ENCODE measurements around the gene KRT1.

Gene KRT1

DNA sequence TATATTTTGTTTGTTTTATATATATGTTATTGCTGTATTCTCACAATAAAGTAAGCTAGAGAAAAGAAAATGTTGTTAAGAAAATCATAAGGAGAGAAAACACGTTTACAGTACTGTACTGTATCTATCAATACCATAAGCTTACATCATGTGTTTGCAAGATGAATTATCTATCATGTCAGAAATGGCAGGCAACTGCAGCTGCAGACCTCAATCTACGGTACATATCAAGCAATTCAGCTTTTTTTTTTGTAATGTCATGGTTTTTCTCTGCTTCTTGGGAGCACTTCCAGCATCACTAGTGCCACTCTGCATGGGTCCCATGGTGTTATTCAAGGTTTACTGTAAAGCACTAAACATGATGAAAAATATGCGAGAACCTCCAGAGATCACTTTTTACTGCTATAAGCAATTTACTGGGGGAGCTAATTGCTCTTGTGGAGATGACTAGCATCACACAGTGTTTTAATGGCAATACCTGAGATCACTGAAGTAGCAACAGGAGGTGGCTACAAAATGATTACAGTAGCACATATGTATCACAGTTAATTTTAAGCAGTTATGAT, 19.2 kb downstream of the KRT1 start:
- no peak for DNase-seq (ENCODE audit: low read depth in 2 of 2)

DNA sequence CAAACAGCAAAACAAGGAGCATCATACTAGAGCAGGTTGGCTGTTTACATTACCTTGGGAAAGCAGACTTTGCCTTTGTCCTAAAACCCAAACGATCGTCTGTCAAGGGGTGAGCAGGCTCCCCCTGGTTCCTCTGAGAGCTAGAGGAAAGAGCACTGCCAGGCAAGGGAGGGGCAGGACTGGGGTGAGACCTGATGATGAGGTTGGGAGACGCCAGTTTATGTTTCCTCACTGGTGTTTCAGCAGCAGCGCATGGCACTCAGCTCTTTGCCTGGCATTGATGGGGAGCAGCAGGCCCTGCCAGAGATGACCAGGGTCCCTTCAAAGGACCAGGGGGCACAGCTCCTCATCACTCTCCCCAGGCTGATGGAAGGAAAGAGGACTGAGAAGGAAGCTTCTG, 20.3 kb downstream of the KRT1 start:
- no peak for DNase-seq (ENCODE audit: low read depth in 2 of 2)

DNA sequence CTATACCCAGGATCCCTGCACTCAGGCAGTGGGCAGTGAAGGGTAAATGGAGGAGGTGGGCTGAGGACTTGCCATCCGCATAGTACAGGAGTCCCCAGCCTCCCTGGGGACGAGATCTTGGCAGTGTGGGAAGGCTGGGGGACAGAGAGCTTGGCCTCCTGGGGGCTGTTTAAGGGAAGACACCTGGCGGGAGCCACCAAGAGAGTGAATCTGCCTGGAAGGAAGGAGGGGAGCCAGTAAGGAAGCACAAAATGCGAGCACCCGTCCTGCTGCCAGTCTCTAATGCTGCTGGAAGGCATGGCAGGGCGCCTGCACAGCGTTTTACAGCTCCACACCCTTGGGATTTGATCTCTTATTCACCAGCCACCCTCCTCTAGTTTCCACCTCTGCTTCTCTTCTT, 20.8 kb downstream of the KRT1 start:
- DNase-seq (ENCODE audit: low read depth in 2 of 2), result no peak

DNA sequence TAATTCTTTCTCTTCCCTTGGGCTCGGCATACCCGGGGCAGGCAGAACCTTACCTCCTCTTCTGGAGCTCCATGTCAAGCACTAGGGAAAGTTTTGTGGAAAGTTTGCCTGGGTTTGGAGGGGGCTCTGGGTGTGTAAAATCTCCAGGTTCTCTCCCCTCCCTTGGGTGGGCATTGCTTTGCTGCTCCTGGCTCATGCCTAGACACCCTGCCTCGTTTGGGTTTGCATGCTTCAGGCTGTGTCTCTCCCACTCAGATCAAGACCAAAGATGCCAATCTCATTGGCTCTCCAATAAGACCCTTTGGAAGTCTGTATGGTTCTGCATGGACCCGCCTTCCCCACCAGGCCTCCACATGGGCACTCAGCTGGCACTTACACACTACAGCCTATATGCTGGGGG, 22.0 kb downstream of the KRT1 start:
- no peak for DNase-seq (ENCODE audit: low read depth in 2 of 2)

DNA sequence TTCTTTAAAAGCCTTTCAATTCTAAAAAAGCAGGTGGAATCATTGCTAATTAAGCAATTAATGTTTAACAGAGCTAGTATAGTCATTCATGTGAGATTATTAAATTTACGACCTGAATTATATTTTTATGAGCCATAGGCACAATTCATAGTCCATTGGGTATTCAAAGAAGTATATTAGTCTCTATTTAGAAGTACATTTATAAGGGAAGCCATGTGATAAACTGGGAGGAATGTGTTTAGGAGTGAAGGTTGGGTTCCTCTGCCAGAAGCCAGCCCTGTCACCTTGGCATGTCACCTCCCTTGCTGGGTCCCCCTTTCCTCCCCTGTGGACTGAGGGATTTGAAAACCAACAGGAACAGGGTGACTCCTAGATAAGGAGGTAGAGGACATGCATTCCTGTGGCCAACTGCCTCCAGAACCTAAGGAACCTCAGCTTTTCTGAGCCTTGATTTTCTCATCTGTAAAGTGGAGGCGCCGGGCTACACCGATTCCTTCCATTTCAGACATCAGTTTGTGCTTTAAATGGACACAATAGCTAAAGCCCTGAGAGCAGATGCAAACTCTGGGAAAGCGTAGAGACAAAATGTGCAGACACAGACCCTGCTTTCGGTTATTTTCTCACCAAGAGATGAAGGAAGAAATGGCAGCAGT, 22.8 kb downstream of the KRT1 start:
- no peak for DNase-seq (ENCODE audit: low read depth in 2 of 2)

DNA sequence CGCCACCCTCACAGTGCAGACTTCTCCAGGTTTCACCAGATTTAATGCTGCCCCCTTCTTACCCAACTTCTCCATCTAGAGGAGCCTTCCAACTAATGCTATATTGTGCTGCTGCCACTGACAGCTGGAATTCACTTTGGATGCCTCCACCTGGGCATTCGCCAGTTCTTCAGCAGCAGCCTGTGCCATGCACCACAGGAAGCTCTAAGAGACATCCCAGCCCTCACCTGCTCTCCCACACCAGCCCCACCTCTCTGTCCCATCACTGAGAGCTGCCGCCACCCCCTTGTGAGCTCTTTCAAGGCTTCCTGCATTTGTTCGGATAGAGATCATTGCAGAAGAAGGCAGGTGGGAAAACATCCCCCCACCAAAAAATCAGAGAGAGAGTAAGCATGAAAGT, 23.6 kb downstream of the KRT1 start:
- DNase-seq (ENCODE audit: low read depth in 2 of 2), result no peak

DNA sequence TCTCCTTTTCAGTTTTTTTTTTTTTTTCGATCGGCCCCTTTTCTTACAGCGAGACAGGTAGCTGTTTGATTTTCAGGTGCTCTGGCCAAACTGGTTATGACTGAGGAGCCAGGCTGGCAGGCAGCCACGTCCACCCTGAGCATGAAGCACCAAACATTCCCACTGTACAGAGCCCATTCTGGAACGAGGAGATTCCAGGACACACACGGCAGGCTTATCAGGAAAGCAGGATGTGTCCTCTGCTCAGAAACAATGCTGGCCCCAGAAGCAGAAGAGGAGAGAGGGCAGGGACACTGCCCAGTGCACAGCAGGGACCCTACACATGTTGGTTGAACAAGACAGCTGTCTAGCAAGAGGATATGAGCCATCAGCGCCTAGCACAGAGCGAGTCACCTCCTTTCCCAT, 24.5 kb downstream of the KRT1 start:
- no peak for DNase-seq (ENCODE audit: low read depth in 2 of 2)

DNA sequence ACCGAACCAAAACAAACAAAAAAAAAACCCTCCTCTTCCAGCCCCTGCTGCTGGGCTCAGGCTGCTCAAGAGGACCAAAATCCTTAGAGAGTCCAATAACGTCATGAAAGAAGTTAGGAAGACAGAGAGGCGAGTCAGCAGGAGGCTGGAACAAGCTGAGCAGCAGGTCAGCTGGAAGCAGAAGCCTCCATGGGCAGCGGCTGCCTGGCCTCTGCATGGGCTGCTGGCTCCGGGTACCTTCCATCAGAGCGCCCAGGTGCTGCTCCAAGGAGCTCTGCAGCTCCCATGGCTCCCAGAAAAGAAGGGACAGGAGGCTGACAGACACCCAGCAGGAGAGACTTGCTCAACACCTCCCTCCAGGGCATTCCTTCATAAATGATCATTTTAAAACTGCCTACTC, 25.0 kb downstream of the KRT1 start:
- DNase-seq (ENCODE audit: low read depth in 2 of 2), result no peak

DNA sequence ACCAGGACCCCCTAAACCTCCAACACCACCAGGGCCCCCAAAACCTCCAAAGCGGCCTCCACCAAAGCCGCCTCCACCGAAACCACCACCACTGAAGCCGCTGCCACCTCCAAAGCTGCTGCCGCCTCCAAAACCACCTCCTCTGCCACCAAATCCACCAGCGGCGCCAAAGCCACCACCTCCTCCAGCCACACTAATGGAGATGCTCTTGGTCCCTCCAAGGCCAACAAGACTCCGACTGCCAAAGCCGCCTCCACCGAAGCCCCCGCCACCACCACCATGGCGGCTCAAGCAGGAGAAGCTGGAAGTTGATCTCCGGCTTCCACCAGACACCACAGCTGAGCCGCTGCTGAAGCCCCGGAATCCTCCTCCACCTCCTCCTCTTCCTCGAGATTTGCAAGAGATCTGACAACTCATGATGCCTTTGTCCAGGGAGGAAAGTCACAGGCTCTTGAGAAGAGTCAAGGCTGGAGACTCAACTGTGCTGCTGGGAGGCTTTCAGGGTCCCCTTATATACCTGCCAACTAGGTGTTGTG, 28.4 kb downstream of the KRT1 start, which contains the start of gene KRT2:
KRT2 (minus strand) TSS at position 486 of the 536 bp plus-strand sequence; CDS start at position 417, 69 bp downstream.
- no peak for DNase-seq (ENCODE audit: low read depth in 2 of 2)

DNA sequence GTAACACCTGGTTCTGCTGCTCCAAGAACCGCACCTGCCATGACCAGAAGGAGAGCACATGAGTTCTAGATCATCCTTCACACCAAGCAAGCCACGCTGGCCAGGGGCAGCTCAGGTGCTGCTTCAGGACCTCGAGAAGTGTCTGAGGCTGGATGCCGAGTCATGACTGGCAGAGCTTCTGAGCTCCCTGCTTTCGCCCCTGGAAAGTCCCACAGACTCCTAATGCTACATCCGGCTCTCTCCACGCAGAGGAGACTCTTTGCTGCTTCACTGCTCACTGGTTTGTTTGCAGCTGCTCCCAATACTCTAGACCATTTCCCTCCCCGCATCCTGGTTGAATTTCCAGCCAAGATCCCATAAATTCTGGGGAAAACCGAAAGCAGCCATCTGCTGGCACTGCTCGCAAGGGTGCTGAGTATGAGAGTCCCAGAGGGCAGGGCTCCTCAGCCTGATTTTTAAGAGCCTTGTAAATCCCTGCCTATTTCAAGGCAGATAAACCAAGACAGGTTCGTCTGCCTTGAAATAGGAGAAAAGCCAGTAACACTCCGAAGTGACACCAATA, 29.6 kb downstream of the KRT1 start:
- DNase-seq (ENCODE audit: low read depth in 2 of 2), result no peak

DNA sequence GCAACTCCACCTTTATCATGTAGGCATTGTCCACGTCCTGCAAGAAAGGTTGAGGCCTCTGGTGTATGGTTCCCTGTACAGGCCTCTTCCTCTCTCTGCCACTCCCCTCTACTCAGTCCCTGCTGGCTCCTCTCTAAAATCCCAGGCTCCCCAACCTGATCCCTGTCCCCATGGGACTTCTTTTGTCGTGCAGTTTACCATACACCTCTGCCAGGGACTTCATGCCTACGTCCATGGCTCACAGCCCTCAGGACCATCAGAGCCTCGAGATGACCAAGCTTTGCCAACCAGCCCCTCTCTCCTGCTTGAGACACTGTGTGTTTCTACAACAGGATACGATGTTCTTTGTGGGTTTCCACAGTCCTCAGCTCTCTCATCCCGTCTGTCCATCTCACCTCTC, 31.1 kb downstream of the KRT1 start:
- DNase-seq (ENCODE audit: low read depth in 2 of 2), result no peak

DNA sequence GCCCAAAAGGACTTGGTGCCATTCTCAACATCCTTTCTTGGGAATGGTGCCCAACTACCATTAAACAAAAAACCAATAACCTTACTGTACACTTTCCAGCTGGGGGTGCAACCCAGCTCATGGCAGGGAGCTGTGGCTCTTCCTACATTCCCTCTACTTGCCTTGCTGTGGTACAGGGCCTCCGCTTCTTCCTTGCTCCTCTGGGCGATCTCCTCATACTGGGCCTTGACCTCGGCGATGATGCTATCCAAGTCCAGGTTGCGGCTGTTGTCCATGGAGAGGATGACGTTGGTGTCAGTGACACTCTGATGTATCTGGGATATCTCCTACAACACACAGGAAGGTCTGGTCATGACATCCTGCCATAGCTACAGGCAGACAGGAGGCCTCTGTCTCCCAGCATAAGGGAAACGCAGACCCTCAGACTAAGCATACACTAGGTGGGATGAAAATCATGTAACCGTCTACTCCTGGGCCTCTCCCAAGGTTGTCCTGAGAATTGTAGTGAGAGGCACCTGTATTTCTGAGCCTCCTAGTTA, 32.1 kb downstream of the KRT1 start:
- no peak for DNase-seq (ENCODE audit: low read depth in 2 of 2)

DNA sequence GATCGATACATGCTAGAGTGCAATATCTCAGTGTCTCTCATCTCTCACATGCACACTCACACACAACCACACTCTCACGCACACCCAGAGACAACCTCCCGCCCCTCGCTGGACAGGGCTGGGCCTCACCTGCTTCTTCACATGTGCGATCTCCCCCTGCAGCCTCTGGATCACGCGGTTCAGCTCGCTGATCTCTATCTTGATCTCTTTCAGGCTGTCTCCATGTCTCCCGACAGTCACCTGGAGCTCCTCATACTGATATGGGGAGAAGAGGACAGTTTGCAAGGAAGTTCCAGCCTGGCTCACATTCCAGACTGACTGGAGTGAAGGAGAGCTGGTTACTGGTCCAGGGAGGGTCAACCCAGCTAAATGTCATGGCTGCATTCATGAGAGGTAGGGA, 32.6 kb downstream of the KRT1 start:
- no peak for DNase-seq (ENCODE audit: low read depth in 2 of 2)

DNA sequence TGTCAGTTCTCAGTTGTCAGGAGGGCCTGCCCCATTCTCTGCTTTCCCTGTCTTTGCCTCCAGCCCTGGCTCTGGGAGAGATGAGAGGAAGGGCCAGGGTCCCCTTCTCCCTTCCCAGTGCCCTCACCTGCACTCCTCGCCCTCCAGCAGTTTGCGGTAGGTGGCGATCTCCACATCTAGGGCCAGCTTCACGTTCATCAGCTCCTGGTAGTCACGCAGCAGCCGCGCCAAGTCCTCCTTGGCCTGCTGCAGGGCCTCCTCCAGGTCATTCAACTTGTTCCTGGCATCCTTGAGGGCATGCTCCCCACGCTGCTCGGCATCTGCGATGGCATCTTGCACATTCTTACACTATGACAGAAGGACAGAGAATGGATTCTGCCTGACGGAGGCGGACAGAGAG, 33.6 kb downstream of the KRT1 start:
- DNase-seq (ENCODE audit: low read depth in 2 of 2), result no peak

DNA sequence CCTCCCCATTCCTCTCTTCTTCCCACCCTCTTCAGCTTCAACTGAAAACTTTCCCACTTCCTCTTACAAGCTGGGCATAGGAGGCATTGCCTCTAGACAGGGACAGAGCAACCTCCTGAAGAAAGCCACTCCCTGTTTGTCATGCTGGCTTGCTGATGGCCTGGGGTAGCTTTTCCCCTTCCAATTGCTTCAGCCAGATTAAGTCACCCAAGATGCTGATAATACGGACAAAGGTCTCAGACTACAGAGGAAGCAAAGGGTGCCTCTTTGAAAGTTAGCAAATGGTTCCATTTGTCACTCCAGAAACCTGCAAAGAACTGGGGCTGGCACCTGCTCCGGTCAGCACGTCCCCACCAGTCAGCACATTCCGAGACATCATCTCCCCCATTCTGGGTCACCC, 34.2 kb downstream of the KRT1 start:
- DNase-seq (ENCODE audit: low read depth in 2 of 2), result no peak

DNA sequence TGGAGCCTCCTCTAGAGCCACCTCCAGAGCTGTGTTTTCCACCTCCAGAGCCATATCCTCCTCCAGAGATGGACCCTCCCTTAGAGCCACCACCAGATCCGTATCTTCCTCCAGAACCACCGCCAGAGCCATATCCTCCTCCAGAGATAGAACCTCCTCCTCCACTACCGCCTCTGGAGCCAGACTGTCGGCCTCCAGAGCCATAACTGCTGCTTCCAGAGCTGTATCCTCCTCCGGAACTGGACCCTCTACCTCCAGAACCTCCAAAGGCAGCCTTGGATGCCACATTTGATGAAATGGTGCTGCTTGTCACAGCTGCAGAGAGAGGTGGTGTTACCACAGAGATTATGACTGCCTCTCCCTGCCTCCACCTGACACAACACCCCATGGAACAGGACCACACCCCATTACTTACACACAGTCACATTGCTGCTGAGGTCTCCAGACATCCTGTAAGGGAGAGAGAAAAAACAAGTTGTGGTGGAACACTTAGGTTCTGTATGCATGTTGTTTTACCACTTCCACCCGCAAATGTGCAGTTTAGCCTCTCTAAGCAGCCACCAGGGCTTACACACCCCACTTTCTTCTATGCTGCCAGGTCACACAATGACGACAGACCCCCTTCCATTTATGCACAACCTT, 35.0 kb downstream of the KRT1 start:
- no peak for DNase-seq (ENCODE audit: low read depth in 2 of 2)

DNA sequence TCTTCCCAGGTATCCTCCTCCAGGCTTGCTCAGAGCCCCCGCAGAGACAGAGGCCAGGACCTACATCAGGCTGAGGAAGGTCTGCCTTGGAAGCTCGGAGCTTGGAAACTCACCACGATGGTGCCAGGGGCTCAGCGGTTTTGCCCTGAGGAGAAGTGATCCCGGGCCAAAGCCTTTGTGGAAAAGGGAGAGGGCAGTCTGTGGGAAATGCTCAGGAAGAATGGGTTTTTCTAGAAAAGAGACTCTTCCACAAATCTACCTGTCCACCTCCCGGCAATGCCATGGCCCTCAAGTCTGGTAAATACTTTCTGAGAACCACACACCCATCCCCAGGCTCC, 36.2 kb downstream of the KRT1 start:
- DNase-seq (ENCODE audit: low read depth in 2 of 2), result no peak

DNA sequence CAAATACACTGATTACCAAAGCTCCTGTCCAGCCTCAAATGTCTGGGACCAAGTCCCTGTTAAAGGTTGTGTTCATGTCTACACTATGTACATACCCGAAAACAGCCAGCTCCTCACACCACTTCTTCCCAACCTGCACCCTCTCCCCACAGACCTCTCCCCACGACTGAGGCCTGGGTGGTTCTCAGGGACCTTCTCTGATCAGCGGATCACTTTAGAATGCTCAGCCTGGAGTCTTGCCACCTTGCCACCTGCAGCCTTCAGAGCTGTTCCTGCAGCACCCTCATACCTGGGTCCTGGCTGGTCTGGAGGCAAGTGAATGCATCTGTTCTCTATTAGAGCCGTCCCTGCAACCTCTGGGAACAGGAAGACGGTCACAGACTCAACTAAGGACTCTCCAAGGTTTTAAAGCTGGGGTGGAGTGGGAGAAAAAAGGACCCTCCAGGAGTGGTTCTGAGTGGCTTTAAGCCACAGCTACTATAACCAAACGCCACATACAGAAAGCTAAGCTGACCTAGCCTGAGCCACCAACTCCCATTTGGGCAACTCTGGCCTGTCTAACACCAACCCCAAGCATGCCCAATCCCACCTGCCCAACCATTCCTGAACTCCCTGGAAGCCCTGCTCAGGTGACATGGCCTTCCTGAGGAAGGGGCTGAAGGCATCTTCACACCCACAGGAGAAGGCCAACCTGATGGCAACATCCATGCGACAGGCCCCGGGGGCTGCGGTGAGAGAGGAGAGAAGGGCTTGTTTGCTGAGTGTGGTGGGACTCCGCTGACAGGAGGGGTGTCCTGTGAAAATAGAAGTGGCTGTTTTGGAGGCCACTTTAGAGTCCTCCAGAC, 36.8 kb downstream of the KRT1 start:
- no peak for DNase-seq (ENCODE audit: low read depth in 2 of 2)

DNA sequence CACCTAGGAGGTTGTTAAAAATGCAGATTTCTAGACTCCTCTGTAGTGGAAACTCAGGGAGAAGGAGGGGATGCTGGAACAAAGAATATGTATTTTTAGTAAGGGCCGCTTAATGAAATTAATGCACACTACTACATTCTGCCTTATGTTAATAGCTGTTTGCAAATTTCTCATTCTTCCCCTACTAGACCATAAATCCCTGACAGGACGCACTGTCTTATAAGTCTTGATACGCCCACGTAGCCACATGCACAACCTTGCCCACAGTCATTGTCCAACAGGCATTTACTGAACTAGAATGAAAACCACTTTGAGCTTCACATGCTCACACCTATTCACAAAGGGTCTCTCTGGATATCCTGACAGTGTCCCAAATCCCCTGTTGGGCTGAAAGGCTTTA, 38.7 kb downstream of the KRT1 start:
- no peak for DNase-seq (ENCODE audit: low read depth in 2 of 2)

DNA sequence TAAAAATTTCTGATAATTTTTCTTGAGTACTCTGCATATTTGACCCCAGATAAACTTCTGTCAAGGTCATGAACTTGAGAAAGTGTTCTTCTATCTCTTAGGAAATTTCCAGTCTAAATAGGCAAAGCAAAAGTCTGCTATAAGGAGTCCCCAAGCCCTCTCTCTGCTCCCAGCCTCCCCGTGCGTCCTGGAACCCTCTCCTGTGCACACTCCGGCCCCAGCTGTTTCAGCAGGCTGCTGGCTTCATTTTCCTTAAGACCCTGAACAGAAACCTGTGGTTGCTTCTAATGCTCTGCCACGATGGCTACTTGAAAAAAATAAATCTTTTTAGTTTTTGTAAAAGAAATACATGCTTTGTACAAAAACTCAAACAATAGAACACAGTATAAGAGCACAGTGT, 42.9 kb downstream of the KRT1 start:
- no peak for DNase-seq (ENCODE audit: low read depth in 2 of 2)

DNA sequence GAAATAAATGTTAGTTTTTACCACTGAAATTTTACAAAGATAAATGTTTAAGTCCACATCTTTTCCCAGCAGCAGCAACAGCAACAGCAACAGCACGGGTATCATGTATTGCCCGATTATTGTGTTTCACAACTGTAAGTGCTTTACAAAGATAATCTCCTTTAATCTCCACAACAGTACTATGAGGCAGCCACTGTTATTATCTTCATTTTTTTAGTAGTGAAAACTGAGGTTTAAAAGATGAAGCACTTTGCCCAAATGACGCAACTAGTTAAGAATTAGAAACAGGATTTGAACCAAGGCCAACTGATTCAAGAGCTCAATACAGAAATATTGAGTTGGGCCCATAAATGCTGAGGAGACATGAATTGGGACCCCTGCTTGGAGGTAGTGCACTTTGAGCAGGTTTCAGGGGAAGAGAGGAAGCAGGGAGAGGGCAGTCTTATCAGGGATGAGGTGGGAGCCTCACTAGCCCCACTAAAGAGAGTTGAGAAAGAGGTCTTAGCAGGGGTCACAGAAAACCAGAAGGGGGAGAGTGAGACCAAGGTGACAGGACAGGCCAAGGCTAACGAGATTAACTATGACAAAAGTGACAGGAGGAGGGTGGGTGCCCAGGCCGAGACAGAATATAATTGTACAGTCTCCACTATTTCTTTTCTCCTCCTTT, 43.5 kb downstream of the KRT1 start:
- DNase-seq (ENCODE audit: low read depth in 2 of 2), result no peak
